Stimulated activated CD4-positive, alpha-beta T cell treated with anti-CD3 and anti-CD28 coated beads, Interleukin-15, amount 100 ng/mL, for 48 hours (primary cell): ENCODE results near the gene PELI2.

Experiments used
- DNase-seq, 2 donors: peaks; one replicate each; pipeline ENCODE4 v3.0.0-alpha.2; 2020; ENCODE audit warnings: low read depth in 2 of 2

Gene PELI2

DNA sequence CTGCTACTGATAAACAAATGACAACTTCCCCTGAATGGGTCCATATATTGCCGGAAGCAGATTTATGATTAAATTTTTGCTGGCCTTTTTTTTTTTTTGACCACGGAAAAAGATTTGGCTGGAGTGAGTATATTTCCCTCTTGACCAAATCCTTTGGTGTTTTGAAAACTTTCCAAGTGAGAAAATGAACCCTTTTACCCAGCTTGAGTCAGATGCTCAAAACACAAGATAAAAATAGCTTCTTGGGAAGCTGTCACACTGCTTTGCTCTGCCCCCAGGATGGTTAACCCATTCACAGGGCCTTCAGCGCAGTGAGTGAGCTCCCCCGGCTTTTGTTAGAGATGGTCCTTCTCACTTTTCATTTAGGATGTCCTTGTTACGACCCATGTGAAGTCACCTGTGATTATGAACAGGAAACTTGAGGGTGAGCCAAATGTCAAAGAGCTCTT, 224.3 kb downstream of the PELI2 start:
- DNase-seq, result no peak

DNA sequence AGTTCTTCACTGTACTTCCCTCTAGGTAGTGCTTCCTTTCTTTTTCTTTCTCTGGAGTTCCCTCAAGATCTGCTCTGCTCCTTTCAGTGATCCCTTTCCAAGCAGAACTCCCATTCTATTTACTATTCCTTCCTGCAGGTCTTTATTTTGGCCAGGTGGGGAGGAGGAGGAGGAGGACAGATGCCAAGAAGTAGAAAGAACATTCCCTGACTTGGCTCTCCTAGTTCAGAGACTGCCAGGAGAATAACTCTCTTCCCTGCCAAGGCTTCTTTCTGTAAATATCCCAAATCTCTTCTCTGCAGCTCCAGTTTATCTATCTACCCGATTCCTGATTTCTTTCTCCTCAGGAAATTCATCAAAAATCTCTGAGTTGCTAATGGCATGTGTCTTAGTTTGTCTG, 231.7 kb downstream of the PELI2 start:
- no peak for DNase-seq
